ENCODE data around the gene TEX2.

TEX2 gene

DNA sequence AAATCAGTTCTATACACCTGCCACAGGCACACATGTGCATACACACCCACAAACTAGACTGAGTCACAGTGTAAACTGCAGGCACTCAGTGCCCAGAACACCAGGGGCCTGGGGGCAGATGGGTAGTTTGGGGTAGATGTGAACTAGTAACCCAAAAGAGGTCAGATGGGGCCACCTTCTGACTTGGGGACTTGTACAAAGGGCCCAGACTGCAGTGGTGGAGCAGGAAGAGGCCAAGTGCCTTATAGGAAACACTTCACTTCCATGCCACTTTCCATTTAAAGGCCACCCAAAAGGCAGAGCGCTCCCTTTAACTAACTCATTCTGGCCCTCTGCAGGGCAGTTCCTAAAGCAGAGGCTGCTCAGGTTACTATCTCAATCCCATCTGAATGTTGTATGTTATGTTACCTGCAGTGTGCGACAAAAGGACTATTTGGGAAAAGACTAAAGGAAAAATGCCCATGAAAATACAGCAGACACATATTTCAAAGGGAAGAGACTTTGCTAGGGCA is 105.3 kb downstream of the TEX2 start:
- DNase-seq = no peak

DNA sequence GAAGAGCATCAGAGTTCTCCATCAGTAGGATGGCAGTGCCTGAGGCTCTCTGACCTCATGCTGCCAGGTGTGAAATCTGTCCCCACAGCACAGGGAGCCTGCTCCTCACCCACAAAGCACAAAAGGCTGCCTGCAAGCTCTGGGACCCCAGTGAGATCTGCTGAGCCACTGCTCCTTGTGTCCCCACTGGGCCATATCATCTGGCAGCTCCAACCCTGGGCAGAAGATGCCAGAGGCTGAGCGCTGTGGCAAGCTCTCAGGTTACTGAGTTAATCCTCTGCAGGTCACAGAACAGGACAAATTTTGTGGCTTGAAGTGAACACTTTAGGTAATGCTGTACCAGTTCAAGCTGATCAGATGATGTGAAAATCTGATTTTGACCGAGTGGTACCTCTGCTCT is 106.4 kb downstream of the TEX2 start:
- DNase-seq = peak; percentile 27

DNA sequence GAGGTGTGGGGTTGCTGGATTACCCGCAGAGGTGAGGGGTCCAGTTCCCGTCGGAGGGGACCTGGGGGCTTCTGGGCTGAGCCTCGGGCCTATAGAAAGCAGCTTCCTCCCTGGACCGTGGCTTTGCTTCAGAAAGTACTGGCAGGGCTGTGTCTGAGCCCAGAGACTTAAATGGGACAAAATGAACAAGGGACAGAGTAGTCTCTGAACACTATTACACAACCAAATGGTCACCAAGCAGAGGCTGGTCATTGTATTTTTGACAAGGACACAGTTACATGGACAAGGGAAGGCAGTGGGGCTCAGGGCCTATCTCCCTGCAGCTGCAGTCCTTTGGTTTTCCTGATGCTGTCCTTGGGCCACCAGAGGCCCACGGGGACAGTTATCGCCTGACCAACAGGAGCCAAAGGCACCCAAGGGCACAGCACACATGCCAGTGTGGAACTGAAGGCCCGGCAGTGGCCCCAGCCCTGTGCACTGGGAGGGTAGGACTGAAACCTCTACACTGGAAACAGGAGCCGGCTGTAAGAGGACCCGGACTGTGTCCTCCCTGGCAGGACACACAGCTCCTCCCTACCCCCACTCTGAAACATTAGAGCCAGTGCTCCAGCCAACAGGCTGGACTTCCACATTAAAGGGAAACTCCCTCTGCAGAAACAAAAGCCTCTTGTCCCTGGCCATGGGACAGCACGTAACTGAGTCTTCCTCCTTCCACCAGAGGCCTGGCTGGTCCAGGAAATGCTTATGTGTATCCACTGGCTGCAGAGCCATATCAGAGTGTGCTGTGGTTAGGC is 107.1 kb downstream of the TEX2 start:
- DNase-seq = no peak

DNA sequence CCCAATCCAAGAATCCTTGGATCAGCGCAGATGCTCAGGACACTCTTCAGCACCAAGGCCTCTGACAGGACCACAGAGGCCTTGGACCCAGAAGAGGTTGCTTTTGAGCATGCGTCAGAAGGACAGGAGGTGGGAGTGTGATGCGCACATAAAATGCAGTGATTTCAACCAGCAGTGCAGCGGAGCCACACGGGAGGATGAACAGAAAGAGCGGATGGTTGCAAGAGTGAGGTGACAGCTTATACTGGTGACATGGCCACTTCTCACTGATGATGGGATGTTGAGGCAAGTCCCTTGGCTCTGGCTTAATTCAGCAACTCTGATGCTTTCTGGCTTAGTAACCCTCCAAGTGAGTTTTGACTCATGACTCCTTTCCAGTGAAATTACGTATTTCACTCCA is 107.9 kb downstream of the TEX2 start:
- DNase-seq = no peak

DNA sequence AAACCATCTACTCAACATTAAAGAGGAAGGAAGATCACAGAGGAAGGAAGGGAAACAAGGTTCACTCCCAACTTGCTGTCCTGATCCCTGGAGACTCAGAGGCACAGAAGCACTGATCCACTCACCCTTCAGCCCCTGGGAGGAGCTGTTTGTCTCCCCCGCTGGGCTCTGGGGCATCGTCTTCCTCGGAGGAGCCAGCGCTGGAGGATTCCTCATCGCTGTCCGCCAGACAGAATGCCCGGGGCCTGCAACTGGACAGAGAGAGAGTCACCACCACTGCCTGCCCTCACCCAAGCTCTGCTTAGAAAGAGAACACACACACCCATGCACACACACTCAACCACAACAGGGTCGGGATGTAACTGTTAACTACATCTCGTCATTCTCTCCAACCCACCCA is 108.3 kb downstream of the TEX2 start:
- DNase-seq = no peak

DNA sequence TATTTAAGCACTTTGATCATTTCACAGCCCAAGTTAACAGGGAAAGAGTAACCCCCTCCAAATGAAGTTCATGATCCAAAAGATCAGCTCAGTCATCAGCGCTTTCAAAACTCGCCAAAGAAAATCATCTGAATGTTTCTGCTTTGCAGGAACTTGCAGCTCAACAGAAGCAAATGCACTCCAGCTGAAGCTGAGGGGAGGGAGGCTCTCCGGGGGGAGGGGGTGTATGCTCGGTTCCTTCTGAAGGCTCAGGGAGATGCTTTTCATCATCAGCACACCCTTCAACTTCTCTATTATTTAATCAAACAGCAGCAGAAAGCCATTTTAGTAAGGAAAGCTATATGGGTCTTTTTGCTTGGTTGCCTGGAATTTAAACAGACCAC is 108.8 kb downstream of the TEX2 start:
- DNase-seq = no peak

DNA sequence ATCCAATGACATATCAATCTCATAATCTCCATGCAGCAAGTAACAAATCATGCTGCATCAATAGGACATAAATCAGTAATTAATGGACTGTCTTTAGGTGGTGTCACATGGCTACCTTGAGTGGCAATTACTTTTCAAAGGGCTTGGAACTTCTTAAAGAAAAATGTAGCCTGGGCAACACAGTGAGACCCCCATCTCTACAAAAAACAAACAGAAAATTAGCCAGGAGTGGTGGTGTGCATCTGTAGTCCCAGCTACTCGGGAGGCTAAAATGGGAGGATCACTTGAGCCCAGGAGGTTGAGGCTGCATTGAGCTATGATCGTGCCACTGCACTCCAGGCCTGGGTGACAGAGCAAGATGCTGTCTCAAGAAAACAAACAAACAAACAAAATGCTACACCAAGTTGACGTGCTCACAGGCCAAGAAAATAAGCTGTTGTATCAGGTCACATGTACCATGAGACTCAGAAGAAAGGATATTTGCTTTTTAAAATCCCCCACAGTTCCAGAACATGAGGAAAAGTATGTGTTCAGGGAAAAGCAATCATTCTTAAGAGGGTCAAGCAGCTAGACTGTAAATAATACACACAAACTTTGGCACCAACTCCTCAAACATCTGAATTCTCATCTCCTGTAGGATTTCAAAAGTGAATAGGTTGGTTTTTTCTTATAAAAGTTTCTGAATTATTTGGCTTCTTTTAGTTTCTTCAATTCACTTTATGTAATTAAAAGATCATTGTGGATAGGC is 109.3 kb downstream of the TEX2 start:
- DNase-seq = no peak

DNA sequence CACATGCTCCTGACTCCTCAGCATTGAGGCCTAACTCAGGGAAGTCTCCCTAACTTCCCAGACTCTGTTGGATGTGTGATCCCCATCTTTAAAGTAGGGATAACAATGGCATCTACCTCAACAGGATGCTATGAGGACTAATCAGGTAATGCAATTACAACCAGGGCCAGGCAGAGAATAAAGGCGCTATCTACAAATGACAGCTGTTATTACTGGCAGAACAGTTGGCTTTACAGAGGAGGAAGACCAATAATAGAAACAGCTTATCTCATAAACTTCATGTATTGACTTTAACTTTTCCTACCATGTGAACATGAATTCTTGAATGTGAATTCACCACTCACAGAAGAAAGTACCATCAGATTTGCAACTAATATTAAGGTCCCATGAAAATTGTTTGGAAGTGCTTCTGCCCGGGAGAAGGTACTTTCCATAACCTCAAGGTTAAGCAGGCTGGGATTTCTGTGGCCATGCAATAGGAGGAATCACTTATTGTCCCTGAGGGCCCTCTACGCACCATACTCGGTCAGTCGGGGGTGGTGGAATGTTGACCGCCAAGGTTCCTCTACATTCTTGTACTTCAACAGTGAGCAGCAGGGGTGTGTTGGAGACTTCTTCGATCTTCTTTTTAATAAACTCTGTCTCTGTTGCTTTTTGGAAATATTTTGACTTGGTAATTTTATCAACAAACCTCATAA is 110.5 kb downstream of the TEX2 start:
- peak; percentile 90 for DNase-seq

DNA sequence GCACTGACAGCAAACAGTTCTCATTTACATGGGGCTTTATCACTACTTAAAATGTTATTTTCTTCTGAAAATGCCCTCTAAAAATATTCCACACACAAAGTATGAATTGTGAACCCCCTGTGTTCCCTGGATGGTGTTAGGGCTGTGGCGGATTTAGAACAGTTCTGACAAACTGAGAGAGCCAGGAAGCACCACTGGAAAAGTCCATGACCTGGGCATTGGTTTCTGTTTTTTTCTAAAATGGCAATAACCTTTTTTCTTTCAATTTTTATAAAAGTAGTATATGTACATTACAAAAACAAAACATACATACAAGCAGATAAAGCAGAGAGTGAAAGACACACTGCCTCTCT is 112.1 kb downstream of the TEX2 start:
- no peak for DNase-seq

DNA sequence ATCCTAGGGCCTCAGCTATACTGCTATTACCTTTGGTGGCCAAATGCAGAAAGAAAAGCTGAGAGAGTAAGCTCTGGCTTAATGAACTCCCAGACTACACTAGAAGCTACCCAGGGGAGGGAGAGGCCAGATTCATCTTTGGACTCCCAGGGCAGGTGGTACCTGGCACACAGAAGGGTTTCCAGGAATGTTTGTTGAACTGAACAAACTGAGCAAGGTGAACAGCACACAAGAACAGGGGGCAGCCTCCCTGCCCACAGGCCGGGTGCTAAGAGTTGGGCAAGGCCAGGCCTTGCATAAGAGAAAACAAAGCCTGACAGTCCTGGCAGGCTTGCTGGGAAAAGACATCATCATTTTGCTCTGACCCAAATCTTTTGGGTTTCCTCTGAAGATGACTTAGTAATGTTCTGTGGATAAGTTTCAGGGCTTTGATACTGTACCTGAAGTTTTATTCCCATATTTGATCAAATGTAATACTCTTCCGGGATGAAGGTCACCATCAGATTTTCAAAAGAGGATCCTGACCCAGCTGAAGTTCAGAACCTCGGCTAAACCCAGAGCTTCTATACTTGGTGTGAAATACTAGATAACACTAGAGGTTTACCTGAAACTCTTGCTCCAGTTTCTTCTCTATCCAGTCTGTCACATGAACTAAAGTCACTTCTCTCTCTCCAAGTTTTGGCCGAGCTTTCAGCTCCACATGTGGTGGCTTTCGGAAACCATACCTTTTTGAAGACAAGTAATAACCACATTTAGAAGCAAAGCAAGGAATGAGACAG is 112.6 kb downstream of the TEX2 start:
- DNase-seq = no peak

DNA sequence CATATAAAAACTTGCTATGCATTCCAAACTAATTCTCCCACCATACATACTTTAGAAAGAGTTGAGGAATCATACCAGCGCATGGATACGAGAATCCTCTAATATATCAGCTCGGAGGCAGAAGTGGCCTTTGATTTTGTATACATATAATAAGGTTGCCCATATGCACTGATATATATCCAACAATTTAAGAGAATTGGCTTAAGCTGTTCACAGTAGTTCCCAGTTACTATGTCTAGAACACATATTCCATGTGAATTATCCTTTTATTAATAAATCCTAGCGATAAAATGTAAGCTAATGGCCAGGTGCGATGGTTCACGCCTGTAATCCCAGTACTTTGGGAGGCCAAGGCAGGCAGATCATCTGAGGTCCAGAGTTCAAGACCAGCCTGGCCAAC is 113.9 kb downstream of the TEX2 start:
- DNase-seq = no peak

DNA sequence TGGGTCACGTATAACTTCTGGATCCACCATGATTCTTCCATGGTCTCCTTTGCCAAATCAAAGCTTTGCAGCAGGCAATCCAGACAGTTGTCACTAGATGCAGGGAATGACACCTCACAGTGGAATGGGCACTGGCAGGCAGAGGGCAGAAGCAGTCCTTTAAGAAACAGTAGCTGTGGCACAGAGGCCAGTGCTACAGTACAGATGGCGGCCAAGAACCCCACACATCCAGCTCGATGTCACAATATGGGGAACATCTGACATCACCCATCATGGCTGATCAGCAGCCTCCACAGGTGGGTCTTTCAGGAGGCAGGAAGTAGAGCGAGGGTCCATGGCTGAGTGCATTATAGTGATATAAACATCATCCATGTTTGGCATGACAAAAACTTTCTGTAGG is 114.4 kb downstream of the TEX2 start:
- peak; percentile 67 for DNase-seq

DNA sequence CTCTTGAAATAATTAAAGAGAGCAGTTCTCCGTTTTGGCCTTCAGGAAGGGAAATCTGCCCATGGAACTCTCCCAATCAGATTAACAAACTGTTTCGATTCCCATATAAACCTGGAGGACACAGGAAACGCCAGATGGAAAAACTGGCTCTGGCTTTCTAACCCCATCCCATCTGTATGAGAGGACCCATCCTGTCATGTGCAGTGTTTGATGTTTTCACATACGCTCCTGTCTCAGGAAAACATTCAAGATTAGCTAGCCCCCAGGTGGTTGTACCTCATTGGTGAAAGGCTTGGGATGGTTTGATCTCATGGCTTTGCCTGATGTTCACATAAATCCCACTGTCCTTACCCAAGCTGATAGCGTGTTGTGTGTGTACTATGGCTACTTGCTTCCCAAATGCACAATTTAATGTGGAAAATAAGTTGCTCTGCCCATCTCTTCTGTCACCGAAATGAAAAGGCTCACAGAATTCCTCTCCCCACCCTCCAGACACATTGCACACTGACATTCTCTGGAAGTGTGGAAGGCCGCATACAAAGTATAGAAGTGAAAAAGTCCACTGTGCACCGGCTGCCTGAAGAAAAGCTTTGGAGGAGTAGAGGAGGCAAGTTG is 114.9 kb downstream of the TEX2 start:
- peak; percentile 96 for DNase-seq

DNA sequence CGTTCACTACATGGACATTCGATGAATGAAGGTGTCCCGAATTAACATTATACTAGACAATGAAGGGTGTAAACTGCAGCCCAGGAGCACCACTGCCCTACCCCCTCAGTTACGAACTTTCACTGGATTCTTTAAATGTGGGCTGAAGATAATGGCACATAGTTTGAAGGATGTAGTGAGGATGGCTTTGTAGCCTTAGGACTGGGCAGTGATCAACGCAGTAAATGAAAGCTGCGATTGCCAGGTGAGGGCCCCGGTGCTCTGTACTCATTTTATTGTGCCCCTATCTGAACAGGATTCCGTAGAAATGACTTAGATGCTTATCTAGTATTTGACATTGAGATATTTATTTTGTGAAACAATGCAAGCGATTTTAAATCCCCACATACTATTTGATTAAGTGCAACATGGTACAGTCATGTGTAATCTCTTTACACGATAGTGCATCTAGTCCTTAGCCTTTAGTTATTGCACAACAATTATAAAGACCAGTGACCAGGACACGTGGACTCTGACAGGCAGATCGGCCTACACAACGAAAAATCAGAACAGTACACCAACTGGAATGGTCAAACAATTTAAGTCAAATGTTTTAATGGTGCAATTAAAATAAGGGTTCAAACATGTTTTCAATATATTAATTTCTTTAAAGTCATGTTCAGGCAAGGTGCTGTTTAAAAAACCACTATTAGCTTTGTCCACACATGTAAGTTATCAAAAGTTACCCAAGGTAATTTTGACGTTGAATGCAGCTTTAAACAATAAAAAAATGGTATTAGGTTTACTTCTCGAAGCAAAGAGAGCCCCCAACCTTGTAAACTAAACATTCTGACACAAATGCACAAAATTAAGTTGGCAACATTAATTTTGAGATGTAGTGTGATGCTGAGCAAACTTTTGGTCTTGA is 115.7 kb downstream of the TEX2 start:
- peak; percentile 83 for DNase-seq

DNA sequence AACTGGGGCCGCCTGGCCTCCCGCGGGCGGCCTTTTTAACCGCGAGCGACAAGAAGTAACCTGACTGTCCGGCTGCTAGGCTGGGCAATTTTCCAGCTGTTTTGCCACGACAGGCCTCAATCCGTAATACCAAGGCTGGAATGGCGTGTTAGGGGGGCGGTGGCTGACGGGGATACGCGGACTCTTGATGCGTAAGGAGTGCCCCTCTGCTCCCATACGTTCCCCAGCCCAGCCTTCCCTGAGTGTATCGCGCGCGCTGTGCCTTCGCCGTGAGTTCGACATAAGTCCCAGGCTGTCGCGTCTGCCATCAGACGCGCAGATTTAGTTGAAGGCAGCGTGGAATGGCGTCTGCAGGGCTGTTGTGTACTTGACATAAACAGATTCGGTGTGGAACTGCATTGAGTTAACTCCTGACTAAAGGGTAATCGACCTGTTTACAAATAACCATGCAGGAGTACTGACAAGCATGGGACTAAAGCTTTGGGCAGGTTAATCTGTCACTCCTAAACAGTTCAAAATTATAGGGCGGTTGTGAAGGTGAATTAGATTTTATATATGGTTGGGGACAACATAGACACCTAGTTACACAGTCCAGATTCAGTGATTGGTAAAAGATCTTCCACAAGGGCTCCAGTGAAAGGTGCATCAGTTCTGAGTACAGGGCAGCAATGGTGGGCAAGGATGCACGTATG is 116.5 kb downstream of the TEX2 start:
- DNase-seq = peak; percentile 73

DNA sequence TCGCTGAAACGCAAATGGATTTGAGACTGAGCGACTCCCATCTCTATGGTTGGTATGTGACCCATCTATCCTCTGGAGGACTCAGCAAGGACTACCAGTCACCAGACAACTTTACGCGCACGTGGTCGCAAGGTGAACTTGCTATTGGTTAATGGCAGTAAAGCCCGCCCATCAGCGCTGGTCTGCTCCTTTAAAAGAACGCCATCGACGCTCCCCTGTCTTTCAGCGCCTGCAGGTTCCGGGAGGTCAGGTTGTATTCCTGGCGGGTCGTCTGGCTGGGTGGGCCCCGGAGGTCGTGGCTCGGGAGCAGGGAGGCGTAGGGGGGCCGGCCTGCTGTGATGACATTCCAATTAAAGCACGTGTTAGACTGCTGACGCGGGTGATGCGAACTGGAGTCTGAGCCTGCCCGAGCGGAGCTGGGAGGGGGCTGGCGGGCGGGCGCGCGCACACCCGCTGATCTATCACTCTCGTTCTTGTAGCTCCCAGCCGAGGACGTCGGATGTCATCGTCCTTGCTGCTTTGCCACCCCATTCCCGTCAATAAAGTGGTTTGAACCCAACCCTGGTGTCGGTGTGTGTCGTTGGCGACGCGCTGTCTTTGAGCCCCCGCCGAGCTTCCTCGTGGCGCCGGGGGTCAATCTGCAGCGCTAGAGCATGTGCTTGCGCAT is 117.2 kb downstream of the TEX2 start:
- DNase-seq = peak; percentile 100

DNA sequence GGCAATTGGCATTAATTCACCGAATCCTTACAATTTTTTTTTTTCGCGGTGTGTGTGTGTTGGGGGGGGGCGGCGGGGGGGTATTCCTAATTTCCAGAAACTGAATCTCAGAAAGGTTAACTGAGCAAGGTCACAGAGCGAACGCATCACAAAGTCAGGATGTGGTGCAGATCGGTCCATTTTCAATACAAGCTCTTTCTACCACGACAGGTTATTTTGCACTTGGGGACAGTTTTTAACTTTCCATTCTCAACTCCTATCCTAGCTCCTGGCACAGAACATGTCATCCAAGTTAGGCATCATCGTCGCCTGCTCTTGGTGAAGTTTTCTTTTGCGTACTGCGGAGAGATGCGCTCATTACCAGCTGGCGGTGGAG is 117.7 kb downstream of the TEX2 start:
- DNase-seq = no peak

DNA sequence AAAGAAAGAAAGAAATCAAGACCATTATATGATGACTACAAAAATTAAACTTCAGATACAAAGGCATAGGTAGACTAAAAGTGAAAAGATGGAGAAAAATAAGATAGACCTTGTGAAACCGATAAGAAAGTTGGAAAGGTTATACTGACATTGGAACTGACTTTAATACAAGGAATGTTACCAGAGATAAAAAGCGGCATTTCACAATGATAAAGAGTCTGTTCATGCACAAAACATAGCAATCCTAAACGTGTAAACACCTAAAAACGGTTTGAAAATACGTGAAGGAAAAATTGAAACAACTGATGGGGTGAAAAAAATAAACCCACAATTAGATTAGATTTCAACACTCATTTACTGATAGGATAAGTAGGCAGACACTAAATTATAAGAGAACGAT is 123.5 kb downstream of the TEX2 start:
- DNase-seq = no peak

DNA sequence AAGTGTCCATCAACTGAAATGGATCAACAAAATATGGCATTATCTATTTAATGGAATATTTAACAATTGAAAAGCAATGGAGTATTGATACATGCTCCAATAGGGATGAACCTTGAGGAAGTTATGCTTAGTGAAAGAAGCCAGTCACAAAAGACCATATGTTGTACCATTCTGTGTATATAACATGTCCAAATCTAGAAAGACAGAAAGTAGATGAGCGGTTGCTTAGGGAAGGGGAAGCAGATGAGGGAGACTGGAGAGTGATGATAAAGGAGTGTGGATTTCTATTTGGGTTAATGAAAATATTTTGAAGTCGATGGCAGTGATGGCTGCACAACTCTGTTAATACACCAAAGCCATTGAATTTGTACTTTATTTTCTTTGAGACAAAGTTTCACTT is 124.6 kb downstream of the TEX2 start:
- DNase-seq = no peak

DNA sequence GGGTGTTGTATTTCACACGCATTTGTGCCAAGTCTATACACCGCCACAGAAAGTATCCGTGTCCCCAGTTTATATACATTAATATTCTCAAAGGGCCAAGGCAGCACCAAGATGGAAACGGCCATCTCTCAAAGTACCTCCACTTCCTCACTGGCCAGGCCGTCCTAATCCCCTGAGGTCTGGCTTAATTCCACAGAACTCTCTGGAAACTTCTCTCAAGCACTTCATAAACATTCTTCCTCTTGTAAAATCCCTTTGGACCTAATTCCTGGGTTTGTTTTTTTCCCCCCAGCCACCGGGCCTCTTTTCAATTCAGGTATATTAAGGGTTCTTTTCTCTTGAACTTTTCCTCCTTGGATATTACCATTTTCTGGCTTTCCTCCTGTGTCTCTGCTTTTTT is 128.1 kb downstream of the TEX2 start:
- no peak for DNase-seq

Data from NCI-H82 (cell line).